Amniotic stem cell (primary cell): ENCODE measurements around the gene HIPK3.
"Not testable (repeated sequence)": the region's sequence is repeated elsewhere in the genome, so short reads cannot be mapped to it uniquely, and the experiment has no call there.

ENCODE experiments used
- DNase-seq: peaks from one replicate; lab custom pipeline; 2025; lab: John Stamatoyannopoulos, UW

The HIPK3 gene

DNA sequence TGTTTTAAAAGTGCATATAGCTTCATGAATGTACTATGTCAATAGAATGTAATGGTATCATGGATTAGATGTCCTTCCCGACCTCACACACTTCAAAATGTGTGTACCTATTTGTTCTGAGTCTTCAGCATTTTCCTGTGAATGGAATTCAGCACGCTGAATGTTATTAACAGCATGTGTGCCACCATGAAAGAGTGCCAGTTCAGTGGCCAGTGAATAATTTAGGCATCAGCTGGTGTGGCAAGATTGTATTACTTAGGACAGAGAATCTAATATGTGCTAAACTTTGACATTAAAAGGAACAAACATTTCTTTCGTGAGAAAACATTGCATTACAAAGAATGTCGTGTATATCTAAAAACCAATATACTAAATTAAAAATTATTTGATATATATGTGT lies 46.4 kb downstream of the HIPK3 start:
- DNase-seq = no peak

- not testable (repeated sequence) for DNase-seq
Measured at GRCh38 chr11:33306821-33307220, 49.6 kb downstream of the HIPK3 start.

DNA sequence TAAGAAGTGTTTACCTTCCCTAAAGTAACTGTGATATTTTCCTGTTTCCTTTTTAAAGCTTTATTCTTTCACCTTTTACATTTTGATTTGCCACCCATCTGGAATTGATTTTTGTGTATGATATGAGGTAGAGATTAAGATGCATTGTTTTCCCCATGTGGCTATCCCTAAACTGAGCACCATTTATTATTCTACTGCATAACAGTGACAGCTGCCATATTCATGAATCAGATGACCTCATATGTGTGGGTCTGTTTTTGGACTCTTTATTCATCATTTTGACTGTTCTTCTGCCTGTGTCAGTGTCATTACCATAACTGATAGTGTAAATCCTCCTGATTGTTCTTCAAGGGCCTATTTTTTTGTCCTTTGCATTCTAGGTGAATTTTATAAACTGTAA lies 50.8 kb downstream of the HIPK3 start:
- DNase-seq = no peak

DNA sequence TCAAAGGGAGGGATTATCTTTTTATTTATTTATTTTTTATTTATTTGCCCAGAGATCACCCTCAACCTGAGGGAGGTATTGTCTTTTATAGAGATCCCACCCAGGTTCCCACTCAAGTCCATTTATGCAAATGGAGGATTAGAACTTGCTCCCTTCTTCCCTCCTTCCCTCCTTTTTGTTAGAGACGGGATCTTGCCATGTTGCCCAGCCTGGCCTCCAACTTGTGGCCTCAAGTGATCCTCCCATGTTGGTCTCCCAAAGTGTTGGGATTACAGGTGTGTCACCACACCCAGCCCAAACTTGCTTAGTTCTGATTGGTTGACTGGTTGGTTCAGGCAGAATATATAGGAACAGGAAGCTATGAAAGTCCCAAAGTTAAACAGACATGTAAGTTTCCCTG lies 51.9 kb downstream of the HIPK3 start:
- no peak for DNase-seq

DNA sequence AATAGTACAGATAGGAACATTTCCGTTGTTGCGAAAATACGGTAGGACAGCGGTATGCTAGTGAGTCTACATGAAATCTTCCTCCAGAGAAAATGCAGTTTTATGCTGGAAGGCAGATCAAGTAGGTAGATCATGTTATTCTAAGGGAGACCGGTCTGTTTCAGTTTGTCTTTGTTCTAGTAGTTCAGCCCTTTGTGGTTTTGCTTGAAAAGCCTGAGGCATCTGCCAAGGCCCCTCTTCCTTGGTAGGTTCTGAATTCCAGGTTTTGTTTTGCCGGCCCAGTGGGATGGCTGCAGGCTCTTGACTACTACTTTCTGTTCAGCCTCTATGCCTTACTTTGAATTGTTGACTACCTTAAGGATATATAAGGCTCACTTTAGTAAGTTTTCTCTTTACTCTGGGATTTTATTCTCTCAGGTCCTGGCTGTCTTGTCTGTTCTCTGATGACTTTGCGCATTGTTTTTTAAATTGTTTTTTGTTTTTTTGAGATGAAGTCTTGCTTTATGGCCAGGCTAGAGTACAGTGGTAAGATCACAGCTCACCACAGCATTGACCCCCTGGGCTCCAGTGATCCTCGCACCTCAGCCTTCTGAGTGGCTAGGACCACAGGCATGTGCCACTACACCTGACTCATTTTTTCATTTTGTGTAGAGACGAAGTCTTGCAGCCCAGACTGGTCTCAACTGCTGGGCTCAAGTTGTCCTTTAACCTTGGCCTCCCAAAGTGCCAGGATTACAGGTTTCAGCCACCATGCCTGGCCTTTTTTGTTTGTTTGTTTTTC lies 53.7 kb downstream of the HIPK3 start:
- no peak for DNase-seq

DNA sequence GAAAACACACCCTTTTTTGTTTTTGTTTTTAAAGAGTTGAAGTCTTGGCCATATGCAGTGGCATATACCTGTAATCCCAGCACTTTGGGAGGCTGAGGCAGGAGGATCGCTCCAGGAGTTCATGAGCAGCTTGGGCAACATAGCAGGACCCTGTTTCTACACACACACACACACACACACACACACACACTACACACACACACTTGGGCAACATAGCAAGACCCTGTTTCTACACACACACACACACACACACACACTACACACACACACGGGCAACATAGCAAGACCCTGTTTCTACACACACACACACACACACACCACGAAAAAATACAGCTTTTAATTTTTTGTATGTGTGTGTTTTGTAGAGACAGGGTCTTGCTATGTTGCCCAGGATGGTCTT lies 54.5 kb downstream of the HIPK3 start:
- DNase-seq = no peak

DNA sequence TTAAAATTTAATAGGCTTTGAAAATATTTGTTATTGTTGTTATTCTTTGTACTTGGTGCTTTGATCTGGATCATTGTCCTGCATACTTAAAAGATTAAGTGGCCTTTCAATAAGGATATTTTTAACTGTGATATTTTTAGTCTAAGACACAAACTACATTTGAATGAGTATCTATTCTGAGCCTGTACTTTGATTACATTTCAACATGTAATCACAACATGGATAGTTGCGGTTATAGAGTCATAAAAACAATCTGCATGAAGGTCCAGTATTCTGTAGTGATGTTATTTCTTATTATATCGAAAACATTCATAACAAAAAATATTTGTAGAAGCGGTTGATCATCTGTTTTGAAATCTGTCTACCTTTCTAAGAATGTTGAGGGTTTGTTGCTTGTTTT lies 58.6 kb downstream of the HIPK3 start:
- no peak for DNase-seq

DNA sequence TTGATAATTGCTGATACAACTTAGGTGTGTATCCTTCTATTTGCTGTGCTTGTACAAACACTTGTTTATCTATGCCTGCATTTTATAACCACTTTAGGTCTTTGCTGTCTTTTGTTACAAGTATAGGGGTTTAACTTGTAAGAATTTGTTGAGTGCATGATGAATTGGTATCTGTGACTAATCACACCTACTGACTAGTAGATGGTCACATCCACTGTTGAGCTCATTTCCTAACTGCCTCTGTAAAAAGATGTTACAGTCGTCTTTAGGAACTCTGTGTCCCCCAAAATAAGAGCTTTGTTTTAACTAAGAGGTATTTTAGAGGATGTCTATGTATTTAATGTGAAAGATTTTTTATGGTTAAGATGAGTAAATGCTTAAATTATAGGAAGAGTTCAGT lies 60.5 kb downstream of the HIPK3 start:
- DNase-seq = no peak

DNA sequence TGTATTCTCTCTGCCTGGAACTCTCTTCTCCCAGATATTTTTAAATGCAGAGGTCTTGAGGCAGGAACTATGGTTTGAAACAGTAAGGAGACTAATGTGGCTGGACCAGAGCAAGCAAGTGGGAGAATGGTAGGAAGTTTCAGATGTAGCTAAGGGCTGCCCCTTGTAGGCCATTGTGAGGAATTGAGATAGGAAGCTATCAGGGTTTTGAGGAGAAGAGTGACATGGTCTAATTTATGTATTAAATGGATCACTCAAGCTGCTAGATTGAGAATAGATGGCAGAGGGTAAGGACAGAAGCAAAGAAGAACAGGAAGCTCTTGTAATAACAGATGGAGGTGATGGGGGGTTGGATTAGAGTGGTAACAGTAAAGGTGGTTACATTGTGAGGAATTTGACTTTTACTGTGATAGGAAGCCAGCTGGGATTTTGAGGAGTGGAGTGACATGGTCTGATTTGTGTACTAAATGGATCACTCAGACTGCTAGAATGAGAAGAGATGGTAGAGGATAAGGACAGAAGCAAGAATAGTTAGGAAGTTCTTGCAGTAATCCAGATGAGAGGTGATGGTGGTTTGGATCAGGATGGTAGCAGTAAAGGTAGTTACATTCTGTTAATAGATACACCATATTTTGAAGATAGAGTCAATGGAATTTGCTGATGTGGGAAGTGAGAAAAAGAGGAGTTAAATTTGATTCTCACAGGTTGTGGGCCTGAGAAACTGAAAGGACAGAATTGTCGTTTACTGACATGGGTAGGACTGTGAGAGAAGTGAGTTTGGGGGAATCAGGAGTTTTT lies 63.0 kb downstream of the HIPK3 start:
- DNase-seq = no peak

GRCh38 chr11:33320814-33321330 lies 63.7 kb downstream of the HIPK3 start:
- DNase-seq = no peak

DNA sequence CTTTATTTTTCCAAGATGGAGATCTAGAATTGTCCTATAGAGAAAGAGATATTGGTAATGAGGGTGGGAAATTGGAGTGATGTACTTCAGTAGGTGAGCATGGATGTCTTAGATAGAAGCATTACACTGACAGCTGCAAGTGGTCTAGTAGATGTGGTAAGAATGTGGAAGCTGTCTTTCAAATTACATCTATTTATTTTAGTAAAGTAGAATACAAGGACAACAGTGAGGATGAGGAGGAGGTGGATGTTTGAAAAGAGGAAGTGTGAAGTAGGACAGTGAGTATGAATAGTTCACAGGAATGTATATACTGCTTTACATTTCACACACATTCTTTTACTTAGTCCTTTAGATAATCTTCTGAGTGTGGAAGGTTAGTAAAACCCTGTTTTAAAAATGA lies 64.2 kb downstream of the HIPK3 start:
- DNase-seq = no peak

- no peak for DNase-seq
Measured at GRCh38 chr11:33323421-33323820, 66.2 kb downstream of the HIPK3 start.

DNA sequence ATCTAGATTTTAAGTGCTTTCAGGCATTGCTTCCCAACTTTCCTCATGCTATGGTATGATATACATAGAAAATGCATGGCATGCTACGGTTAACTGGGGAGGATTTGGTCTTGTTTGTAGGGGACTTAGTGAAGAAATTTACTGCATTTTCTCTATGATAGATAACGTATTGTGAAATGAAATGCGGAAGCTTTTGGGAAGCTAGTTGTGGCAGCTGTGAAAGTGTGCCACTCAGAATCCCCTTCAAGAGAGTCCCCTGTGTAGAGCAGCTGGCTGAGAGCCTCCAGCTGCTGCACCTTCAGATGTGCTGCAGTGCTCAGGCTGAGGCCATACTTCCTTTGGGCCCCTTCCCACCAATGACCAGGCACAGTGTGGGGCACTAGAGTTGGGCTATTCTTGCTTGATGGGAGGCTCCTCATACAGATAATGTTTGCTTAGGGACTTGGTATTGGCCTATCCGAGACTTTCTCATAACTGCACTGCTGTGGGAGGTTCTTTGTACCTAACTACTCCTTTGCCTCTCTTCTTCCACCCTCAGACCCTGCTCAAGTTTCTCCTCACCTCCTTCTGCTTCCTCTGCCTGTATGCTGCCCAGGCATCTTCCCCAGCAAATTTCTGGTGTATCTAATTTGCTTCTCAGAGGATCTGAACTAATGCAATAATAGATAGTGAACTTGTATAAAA lies 67.3 kb downstream of the HIPK3 start:
- no peak for DNase-seq

DNA sequence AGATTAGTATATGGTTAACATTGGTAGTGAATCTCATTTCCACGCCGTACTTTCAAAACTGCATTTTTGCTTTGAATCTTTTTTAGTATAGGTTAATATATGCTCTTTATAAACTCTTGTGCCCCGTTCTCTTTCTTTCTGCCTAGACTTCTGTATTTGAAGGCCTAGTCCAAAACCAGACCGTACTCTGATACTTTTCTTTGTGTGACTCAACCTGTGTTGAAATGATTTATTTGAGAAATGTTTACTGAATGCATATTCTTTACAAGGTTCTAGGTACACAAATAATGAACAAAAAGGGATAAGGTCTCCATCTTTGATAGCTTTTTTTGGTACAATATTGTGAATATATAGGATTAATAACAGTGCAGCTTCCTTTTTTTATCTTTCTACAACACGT lies 68.3 kb downstream of the HIPK3 start:
- no peak for DNase-seq

GRCh38 chr11:33329705-33330329 lies 72.6 kb downstream of the HIPK3 start:
- DNase-seq = peak; percentile 18

DNA sequence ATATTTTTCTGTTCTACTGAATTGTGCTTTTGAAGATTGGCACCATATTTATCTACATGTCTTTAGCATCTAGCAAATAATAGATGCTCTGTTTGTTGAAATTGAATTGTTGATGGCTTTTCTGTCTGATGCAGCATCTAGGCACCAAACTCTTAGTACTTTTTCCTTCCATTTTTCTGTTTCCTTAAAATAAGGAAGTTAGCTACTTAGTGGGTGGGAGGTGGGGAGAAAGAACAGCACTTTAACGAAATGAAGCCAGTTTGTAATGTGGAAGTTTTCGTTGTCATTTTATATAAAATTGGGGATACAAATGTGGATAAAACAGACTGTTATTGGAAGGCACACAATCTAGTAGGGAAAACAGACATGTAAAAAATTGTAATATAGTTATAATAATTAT lies 76.6 kb downstream of the HIPK3 start:
- no peak for DNase-seq

DNA sequence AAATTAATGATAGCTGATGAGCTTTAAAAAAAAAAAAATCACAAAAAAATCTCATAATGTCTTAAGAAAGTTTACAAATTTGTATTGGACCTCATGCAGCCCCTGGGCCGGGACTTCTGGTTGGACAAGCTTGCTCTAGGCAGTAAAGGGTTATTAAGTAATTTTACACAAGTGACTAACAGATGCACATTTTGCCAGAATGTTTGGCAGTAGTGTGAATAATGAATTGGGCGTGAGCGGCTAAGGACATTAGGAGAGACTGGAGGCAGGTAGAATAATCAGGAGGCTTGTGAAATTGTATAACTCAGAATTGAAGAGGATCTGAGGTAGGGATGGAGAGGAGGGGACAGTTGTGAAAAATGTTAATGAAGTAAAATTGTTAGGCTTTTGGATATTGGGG lies 77.4 kb downstream of the HIPK3 start:
- DNase-seq = no peak

DNA sequence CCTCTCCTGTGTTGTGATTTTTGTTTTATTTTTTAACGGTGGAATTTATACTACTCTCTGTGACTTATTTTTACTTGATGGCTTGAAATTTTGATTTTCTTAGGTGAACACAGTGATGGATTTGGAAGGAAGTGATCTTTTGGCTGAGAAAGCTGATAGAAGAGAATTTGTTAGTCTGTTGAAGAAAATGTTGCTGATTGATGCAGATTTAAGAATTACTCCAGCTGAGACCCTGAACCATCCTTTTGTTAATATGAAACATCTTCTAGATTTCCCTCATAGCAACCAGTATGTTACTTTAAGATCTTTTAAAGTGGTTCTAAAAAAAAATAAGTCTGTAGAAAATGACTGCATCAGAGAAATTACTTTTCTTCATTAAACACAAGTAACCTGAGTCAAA lies 82.1 kb downstream of the HIPK3 start:
- no peak for DNase-seq

DNA sequence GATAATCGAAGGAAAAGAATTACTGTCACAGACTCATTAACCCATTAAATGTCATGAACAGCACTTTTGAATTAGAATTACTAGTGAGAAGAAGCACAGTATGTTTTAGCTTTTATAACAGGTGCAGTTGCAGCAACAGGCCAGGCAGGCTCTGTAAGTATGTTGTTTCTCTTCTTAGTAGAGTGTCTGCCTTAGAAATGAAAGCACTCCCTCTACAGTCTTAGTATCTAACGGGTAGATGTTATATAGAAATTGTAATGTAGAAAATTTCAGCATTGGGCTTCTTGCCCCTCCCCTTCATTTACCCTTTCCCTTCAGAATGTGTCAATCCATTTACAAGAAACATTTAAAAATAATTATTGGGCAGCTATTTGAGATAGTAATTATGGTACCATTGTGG lies 87.4 kb downstream of the HIPK3 start:
- no peak for DNase-seq

DNA sequence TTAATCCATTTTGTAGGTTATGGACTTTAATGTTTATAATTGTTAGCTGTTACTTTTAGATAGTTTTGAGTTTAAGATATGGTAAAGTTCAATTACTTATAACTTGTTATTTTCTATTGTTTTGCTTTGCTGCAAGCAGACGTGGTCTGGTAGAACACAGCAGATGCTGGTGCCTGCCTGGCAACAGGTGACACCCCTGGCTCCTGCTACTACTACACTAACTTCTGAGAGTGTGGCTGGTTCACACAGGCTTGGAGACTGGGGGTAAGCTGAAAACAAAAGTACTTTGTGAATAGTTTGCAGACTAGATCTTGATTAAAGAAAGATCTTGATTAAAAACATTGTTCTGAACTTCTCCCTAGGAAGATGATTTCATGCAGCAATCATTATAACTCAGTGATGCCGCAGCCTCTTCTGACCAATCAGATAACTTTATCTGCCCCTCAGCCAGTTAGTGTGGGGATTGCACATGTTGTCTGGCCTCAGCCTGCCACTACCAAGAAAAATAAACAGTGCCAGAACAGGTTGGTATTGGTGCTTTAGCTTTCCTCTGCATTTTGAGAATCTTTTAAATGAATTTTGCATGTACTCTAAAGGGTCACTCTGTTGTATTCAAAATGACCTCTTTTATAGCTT lies 90.4 kb downstream of the HIPK3 start:
- DNase-seq = no peak

DNA sequence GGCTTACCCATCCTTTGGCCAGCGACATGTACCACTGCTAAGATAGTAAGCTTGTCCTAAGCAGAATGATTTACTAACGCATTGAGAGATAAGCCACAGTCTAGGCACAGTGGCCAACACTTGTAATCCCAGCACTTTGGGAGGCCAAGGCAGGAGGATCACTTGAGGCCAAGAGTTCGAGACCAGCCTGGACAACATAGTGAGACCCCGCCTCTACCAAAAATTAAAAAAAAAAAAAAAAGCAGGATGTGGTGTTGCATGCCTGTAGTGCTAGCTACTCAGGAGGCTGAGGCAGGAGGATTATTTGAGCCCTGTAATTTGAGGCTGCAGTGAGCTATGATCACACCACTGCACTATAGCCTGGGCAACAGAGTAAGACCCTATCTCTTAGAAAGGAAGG lies 93.1 kb downstream of the HIPK3 start:
- DNase-seq = no peak
